HG03378 (cell line): ENCODE measurements around the gene PAPOLB.

ENCODE experiments used
- ATAC-seq: cut with Tn5 transposase; IDR thresholded peaks from one replicate; pipeline ENCODE4 v1.9.1; 2021; ENCODE audit warnings: mild to moderate bottlenecking, moderate library complexity; ENCODE audit not compliant: unreplicated experiment

Gene PAPOLB

DNA sequence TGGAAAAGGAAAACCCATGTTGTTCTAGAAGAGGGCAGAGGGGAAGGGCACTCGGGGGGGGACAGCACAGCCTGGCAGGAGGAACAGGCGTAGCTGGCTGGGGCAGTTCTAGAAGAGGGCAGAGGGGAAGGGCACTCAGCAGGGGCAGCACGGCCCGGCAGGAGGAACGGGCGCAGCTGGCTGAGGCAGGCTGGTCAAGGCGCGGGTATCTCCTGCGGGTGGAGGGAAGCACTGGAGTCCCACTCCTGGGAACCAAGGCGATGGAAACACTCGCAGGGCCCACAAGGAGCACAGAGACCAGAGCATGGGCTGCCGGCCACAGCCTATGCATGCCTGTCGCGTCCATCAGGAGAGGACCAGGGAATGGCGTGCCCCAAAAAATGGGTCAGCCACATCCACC is 36.7 kb downstream of the PAPOLB start:
- no peak for ATAC-seq

DNA sequence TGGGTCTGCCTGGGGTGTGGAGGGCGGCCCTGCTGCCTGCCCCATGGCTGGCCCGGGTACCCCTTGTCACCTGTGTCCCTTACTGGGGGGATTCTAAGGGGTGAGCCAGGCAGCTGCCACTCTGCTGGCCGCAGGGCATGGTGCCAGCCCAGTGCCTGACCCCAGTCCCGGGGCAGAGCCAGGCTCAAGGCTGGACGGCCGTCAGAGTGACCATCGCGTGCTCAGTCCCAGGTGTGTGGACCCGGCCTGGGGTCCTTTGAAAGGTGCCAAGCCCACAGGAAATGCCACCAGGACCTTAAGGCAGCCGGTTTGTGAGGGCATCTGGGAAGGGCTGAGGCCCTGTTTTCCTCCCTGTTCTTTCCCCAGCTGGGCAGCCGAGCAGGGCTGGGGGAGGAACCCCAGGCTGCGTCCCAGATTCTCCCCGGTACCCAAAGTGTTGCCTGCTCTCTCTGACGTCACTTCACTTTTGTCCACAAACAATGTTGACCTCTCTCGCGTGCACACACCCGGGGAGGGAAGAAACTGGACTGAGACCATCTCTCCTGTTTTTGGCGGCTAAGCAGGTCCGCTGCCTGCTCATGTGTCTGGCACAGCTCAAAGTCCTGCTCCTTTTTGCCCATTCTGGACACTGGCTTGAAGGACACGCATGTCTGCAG is 37.6 kb downstream of the PAPOLB start:
- no peak for ATAC-seq

DNA sequence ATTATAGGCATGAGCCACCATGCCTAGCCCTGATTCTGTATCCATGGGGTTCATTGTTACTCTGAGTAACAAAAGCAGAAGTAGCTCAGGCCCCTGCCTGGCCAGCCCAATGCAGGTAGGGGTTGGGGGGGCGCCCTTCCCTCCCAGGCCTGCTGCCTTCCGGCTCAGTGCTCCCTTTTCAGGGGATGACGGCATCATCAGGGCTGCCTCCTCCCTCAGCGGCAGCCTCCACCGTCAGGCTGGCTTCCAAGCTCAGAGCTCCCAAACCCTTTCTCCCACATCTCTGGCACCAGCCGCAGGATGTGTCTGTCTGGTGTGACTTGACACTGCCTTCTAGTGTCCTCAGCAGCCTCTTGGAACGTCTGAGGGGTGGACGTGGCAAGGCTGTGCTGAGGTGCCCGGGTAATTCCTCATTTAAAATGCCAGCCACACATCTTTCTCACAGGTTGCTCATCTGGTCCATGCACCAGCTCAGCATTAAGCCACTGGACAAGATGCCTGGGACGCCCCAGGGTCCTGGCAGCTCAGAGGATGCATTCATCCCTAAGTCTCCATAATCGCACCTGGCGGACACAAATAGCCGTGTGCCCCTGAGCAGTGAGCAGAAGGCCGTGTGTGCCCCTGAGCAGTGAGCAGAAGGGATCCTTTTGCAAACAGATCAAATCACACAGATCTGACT is 38.2 kb downstream of the PAPOLB start:
- no peak for ATAC-seq

DNA sequence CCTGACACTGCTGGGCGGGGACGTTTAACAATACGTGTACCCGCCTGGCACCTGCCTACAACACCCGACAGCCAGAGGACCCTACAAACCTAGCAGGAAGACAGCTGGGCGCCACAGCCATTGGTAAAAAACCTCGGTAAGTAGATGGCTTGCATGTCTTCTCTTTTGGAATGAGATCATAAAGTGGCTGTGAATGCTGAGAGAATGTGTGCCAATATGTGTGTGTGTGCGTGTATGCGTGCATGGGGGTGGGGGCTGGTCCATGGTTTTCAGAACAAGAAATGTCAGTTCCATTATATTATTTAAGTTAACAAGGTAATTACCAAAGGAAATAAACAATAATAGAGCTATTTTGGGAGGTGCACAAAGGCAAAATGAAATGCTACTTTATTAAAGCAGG is 39.2 kb downstream of the PAPOLB start:
- no peak for ATAC-seq

DNA sequence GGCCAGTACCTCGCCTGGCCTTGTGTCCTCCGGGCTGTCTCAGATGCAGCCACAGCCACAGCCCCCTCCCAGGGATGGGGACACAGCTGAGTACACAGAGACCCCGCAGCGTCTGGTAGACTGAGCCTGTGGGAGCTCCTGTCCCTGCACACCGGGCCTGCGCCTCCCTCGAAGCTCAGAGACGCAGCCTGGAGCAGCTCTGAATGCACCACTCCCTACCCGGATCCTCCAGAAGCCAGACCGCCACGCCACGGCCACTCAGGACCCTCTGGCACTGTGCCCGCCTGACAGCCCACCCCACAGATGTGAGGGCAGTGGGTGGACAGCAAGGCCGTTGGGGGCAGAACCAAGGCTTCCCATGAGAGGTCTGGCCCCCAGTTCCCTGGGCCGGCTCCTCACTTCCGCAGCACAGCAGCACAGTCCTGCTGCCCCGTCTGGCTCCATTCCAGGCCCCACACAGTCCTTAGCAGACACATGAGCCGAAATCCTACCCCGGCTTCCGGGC is 40.8 kb downstream of the PAPOLB start:
- ATAC-seq, result no peak

DNA sequence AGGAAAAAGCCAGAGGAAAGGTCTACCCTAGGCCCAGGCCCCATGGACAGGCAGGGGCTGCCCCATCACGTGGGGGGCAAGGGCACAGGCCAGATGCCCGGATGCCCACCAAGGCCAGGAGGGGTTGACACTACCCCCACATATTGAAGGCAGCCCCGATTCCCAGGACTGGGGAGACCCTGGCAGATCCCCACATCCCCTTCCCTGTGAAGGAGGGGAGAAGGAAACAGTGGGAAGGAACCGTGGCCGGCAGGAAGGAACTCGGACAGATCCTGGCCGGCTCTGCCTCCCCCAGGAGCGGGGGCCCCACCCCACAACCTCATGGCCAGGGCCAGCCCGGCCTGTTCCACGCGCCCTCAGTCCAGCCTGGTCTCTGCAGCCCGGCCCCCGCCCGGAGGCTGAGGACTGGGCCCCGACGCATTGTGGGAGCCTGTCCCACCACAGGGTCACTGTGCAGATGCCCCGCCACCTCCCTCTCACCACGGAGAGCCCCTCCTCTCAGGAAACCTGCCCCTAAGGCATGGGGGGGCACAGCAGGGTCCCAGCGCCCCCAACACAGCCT is 41.3 kb downstream of the PAPOLB start:
- ATAC-seq, result no peak

DNA sequence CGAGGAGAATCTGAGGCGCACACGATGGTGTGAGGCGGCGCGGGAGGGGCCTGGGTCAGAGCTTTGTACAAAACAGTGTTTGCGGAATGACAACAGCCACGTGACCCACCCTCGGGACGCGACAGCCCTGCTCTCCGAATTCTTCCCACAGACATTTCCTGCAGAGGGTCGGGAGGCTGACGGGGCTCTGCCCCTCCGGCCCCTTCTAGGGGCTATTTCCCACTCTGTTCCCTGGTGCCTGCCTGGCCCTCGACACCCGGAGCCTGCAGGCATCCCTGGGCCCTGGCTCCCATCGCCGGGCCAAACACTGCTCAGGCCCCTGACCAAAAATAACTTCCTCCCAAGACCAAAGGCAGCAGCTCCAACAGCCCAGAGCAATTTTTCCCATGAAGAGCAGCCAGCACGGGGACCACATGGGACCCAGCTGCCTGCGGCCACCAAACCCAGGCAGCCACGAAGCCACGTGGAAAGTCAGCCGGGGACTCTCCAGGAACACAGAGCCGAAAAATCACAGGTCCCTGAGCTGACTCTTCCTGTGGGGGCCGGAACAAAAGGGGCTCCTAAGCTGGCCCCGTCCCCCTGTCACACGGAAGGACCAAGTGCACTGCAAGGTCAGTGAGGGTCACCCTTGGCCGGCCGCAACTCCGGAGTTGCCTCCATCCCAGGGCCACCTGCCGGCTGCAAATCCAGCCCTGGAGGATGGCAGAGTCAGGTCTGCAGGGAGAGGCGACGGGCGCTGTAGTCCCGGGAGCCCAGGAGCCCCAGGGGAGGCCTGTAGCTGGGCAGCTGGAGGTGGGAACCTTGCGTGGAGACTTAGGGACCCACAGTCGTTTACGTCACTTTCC is 42.0 kb downstream of the PAPOLB start:
- ATAC-seq, result no peak

DNA sequence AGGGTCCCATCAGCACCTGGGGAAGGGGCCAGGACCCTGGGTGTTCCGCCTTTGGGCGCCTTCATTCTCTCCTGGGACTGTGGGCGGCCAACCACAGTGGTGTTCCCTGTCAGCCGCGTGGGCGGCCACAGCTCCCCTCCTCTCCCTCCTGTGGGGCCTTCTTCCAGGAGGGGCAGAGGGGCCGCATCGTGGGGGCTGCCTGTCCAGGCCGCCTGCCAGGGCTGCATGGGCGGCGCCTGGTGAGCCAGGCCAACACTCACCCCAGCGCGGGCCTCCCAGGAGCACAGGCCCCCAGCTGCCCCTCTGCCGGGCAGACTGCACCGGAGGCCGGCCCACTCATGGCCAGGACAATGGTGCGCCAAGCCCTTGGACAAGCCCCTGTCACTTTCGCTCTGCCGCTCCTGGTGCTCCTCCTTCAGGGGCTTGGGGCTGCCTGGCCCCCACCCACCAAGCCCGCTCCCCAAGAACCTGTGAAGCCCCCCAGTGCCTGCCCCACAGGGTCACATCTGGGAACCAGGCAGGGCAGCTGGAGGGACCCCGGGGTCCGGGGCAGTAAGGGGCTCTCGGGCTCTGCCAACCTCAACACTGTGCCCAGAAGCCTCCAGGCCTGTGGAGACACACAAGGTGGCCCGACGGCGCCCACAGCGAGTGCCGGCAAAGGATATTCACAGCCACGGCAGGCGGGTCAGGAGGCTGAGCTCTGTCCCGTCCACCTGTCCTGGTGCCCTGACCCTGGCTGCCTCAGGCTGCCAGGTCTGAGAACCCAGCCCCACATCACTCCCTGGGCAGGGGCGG is 43.6 kb downstream of the PAPOLB start:
- ATAC-seq, result no peak

DNA sequence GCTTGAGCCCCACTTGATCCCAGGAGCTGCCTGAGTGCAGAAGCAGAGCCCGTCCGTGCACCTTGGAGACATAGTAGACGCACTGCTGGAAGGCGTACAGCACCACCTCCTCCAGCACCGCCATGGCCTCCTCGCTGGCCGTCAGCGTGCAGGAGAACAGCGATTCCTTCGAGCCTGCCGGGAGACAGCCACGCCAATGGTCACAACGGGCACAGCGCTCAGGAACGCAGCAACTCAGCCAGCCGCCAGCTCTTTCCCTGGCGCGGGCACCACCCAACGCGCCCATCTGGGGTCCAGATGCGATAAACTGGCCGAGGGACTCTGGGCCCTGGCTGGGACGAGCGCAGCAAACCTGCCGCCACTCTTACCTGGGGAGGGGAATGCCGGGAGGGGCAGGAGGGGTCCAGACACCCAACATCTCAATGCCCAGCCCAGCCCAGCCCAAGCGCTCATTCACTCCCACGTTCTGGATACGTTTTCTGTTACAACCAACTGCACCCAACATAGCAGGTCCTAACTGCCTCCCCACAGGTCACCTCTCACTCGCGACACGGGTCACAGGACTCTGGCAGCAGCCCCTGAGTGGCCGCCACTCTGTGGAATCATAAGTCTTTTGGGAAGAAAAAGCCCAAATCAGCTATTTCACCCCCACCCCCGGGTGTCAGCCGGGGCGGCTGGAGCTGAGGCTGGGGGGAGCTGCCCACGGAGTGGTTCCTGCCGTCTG is 44.5 kb downstream of the PAPOLB start:
- no peak for ATAC-seq

DNA sequence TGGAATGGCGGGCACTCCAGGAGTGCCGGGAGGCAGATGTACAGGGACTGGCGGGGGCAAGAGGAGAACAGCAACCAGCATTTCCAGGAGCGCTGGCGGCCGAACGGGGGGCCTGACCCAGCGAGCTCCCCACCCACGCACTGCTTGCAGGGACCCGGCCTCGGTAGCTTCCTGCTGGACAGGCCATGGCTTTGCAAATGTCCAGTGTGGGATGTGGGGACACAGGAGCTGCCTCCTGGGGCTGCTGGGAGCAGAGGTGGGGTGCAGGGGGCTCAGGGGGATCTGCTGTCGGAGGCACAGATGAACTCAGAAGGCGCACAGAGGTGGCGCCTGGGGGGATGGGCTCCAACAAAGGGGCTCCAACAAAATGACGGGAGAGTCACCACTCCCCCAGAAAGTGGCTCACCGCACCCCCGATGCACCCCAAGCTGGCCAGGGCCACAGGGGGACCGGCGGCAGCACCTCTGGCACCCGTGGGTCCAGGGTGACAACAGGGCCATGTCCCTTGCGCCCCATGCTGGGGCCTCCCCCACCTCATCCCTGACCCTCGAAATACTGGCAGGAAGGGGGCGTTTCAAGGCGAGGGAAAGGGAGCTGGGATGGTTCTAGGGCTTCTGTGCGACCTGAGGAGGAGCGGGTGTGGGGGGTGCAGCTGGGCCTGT is 45.3 kb downstream of the PAPOLB start:
- no peak for ATAC-seq

DNA sequence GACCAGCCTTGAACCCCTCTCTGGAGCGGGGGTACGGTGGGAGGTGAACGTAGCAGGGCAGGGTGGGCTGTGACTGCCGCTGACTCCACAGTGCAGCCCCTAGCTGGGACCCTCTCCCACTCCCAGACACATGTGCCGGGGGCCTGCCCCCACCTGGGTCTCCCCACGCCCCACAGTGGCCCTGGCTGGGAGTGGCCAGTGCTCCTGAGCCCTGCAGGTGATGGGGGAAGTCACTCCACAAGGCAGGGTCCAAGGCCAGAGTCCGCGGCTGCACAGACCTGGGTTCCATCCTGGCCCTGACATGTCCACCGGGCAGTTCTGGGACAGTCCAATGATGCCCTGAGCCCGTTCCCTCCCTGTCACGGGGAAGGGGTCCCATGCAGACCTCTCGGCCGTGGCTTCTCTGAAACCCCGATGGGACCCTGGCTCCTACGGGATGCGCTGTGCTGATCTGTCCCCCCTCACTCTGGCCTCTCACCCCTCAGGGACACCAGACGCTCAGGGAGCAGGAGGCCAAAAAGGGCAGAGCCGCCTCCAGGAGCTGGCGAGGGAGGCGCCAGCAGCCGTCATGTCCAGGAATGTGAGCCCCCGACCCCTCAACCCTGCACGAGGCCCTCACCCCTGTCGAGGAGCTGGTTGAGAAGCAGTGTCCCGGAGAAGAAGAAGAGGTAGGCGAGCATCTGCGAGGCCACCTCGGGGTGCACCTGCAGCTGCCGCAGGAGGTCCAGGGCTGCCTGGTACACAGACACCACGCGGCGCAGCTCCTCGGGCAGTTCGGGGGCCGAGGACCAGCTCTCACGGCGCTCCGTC is 46.0 kb downstream of the PAPOLB start:
- ATAC-seq, result no peak

DNA sequence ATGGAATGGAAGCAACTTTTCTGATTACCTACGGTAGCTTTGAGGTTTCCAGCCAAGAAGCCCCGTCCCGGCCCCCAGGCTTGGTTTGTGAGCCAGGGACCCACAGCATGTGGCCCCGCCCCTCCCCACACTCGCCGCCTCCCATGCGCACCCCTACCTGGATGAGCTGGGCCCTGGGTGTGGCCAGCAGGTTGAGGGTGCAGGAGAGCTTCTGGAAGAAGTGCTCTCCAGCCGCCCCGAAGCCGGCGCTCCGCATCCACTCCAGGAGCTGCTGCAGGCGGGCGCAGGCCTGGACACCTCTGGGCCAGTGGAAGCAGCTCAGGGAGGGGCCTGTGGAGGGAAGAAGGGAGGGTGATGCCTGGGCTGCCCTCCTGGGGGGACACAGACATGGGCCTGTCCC is 46.7 kb downstream of the PAPOLB start:
- ATAC-seq, result no peak

DNA sequence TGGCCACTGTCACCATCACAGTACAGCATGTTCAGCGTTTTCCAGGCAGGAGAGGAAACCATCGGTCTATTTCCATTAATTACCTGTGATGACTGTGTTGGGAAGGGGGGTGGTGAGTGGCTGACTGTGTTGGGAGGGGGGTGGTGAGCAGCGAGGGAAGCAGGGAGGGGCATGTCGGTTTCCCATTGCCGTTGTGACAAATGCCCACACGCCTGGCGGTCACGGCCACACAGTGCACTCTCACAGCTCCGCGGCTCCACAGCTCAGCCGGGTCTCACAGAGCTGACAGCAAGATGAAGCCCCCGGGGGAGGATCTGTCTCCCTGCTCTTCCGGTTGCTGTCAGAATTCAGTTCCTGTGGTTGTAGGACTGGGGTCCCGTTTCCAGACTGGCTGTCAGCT is 47.4 kb downstream of the PAPOLB start:
- no peak for ATAC-seq

DNA sequence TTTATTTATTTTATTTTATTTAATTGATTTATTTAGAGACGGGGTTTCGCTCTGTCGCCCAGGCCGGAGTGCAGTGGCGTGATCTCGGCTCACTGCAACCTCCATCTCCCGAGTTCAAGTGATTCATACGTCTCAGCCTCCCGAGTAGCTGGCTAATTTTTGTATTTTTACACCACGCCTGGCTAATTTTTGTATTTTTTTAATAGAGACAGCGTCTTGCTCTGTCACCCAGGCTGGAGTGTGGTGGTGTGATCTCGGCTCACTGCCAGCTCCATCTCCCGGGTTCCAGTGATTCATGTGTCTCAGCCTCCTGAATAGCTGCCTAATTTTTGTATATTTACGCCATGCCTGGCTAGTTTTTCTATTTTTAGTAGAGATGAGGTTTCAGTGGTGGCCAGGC is 52.2 kb downstream of the PAPOLB start:
- no peak for ATAC-seq

DNA sequence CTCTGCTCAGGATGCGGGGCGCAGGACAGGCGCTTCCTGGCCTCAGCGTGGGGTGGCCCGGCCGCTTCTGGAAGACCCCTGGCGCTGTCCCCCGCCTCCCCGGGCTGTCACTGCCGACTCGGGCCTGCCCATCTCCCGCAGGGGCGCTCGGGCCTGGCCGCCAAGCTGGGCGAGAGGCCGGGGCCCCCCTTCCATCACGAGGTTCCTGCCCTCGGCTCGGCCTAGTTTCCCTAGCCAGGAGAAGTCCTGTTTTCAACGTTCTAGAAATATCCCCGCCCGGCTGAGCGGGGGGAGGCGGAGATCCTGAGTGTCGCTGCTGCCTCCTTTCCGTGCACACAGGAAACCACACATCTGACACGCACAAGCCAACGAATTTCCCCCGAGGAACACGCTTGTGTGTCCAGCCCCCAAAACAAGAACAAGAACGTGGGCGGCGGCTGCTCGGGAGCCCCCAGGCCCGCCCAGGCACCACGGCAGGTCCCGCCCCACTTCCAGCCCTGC is 52.7 kb downstream of the PAPOLB start:
- ATAC-seq, result no peak

DNA sequence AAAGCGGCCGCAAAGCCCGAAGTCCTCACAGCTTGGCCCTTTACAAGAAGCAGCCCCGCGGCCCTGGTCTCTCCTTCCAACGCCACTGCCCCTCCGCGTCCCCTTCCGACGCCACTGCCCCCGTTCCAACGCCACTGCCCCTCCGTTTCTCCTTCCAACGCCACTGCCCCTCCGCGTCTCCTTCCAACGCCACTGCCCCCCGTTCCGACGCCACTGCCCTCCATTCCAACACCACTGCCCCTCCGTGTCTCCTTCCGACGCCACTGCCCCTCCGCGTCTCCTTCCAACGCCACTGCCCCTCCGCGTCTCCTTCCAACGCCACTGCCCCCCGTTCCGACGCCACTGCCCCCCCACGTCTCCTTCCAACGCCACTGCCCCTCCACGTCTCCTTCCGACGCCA is 53.3 kb downstream of the PAPOLB start:
- no peak for ATAC-seq

DNA sequence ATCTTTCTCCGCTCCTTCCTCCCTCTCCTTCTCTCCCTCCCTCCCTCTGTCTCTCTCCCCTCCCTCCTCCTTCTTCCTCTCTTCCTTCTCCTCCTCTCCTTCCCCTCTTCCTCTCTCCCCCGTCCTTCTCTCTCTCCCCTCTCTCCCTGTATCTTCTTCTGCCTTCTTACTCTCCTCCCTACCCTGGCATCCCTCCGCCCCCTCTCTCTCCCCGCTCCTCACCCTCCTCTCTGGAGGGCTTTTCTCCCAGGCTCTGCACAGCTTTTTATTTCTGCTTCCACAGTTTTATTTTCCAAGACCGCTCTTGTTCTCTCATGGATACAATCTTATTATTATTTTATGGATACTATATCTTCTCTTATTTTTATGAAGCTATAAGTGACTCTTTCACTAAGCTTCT is 53.8 kb downstream of the PAPOLB start:
- ATAC-seq, result no peak
